GM19463 (cell line): ENCODE measurements around the gene NAA25.
"Not testable (repeated sequence)": the region's sequence is repeated elsewhere in the genome, so short reads cannot be mapped to it uniquely, and the experiment has no call there.

Source experiments
- ATAC-seq: cut with Tn5 transposase; IDR thresholded peaks from one replicate; pipeline ENCODE4 v1.9.1; 2021; ENCODE audit warnings: mild to moderate bottlenecking, moderate library complexity; ENCODE audit not compliant: unreplicated experiment

Gene NAA25

DNA sequence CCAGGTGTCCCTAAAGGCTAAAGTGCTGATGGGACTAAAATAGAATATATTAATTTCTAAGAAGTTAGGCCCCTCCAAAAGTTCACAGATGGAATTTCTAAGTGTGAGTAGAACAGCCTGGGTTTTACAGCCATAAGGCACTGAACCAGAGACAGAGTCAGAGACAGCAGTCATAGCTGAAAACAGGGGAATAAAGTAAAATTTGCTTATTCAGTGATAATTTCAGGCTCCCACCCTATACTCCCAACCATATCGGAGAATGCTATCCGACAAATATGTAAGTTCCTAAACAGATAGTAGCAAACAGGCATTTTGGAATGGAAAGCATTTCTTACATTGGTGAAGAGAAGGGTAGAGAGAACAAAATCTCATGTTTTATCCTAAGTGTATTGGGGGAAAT lies 45.3 kb downstream of the NAA25 start:
- ATAC-seq: no peak

DNA sequence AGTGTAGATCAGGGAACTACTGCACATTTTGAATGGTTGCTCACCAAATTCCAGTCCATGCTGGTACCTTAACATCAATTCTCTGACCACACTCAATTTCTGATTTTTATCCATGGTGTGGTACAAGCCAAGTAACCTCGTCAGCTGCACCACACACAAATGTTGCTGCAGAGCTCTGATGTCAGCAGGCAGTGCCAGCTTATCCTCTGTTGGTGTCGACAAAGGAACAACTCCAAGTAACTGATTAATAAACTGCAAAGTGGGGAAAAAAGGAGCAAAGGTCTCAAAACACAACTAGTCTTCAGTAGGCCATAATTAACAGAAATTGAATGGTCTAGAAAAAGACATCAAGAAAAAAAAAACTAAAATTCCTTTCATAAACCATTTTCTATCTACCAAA lies 47.4 kb downstream of the NAA25 start:
- ATAC-seq: no peak

DNA sequence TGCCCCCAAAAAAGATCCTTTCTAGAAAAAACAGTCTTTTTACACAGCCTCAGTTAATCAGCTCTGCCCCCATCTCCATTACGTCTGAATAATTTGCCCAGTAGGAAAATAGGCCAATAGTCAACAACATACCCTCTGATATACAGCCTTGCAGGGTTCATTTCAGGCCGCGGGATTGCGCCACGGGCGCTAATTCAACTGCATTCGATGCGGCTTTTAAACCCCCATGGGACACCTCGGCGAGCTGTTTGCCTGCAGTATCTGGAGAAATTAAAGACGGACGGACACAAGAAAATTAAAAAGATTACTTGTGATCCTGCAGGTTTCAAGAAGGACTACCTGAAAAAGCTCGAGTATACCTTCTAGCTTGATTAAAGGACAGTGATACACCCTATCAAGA lies 59.2 kb downstream of the NAA25 start:
- no peak for ATAC-seq

DNA sequence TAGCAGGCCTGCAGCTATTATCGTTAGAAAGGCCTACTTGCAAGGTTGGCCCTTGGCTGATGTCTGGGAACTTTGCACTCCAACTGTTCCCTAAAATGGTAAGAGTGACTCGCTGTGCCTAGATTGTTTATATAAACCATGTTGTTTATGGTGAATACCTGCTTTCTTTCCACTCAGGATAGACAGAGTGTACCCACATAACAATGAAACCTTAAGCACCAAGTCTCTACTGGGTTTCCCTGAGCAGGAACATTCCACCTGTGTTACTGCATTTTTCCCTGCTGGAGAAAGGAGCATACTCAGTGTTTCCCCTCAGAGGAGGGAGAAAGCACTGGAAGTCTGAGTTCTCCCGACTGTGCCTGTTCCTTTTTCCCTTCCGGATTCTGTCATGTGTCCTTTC lies 62.6 kb downstream of the NAA25 start:
- ATAC-seq: no peak

DNA sequence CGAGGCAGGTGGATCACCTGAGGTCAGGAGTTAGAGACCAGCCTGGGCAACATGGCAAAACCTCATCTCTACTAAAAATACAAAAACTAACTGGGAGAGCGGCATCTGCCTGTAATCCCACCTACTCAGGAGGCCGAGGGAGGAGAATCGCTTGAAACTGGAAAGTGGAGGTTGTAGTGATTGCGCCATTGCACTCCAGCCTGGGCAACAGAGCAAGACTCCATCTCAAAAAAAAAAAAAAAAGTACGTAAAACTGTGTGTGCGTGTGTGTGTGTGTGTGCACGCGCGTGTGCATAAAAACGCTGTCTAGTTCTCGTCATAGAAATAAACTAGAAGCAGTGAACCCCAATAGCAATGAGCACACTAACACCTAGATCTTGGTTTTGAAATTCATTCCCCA lies 72.0 kb downstream of the NAA25 start:
- not testable (repeated sequence) for ATAC-seq

DNA sequence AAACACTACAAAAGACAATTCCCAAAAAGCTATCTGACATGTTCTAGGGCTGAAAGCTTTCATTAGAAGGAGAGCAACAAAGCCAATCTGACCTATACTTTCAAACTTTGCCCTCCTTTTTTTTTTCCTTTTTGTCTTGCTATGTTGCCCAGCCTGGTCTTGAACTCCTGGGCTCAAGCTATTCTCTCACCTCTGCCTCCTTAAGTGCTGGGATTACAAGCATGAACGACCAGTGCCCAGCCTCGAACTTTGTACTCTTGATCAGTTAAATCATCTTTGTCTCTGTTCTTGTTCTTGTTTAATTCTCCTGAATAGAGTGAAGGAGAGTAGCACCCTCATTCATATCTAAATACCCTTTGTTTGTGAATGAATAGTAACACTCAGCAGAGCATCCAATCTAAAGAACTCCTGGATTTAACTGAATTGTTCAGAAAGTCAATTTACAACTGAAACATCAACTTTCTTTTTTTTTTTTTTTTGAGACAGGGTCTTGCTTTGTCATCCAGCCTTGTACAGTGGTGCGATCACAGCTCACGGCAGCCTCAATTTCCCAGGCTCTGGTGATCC lies 73.3 kb downstream of the NAA25 start:
- ATAC-seq: no peak

DNA sequence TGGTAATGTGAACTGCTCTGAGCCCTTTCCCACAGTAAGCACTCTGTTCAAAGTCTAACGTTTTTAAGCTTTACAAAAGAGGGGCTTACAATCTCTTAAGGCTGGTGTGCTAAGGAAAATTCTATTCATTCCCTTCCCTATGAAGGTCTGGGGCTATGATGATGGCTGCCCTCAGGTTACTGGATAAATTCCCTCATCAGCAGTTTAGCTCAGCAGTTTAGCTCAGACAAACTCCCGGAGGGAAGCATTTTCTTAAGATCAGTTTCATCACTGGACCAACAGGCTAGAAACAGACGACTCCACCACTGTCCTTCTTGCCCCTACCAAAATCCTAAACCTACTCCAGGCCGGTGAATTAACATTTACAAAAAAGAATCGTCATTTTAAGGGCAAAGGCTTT lies 76.3 kb downstream of the NAA25 start:
- ATAC-seq: no peak

DNA sequence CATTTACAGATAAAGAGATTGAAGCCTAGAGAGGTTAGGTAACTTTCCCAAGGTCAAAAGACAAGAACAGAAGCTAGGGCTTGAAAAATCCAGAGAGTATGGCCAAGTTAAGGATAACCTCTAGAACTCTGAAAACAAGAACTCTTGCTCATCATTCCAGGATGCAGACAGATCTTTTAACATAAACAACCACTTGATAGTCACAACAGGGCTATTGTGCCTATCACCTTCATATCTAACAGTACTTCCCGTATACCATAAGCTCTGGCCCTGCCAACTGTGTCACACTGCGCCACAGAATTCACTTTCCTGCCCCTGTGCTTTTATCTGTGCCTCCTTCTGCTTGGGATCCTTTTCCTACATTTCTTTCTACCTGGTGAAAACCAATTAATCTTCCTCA lies 77.1 kb downstream of the NAA25 start:
- ATAC-seq: no peak

DNA sequence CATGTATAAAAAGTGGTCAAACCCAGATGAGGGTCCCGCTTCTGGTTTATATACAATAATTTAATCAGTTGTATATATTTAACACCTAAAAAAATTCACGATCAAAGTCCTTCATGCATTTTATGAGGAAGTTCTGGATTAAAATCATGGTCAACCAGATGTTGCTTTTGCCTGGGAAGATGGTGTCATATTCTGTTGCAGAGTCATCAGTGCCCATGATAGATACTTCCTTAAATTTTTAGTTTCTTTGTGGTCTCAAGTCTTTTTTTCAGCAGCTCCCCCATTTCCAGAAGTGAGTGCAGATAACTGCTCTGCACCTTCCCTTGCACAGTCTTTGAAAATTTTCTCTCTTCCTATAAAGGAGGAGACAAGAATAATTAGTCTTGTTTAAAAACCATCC lies 79.3 kb downstream of the NAA25 start:
- ATAC-seq: no peak

DNA sequence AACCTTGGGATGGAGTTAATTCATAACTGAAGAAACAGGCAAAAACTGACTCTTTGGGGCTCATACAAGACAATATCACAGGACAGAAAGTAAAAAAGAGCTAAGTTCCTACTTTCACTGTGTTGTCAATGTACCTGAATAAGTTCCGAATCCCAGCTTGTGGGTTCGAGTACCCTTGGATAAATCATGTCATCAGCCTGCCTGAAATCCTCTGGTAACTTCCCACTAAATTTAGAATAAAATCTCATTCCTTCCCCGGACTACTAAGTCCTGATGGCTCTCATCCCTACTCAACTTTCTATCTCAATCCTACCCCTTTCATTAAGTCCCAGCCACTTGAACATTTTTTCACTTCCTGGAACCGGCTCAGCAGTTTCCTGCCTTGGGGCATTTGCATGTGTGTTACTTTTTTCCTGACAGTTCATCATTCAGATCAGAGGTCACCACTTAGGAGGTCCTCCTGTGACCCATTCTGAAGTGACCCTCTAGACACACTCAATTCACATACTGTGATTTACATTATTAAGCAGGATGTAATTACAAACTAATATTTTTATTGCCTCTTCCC lies 82.7 kb downstream of the NAA25 start:
- ATAC-seq: no peak

DNA sequence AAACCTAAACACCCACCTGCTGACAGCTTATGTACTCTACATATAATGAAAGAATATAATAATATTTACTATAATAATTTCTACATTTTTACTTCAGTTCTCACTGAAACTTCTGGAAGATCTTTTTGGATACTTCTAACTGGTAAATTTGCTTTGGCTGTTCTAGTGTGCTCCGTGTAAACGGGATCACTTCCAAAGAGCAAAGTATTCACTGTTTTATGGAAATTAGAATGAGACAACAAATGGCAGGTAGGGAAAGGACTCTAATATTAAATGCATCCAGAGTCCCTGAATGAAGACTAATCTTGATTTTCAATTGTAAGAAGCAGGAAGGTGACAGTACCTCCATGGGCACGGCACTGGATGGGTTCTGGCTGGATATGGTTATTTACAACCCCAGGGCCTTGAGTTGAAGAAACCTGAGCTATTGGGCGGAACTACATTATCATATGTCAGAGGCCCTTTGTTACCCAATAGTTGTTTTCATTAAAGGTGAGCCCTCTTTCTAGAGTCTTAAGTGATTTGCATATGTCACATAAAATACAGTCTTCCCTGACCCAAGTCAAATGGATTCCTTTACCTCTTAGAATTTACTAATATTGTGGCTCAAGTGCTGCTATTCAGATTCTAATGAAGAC lies 84.7 kb downstream of the NAA25 start:
- no peak for ATAC-seq

DNA sequence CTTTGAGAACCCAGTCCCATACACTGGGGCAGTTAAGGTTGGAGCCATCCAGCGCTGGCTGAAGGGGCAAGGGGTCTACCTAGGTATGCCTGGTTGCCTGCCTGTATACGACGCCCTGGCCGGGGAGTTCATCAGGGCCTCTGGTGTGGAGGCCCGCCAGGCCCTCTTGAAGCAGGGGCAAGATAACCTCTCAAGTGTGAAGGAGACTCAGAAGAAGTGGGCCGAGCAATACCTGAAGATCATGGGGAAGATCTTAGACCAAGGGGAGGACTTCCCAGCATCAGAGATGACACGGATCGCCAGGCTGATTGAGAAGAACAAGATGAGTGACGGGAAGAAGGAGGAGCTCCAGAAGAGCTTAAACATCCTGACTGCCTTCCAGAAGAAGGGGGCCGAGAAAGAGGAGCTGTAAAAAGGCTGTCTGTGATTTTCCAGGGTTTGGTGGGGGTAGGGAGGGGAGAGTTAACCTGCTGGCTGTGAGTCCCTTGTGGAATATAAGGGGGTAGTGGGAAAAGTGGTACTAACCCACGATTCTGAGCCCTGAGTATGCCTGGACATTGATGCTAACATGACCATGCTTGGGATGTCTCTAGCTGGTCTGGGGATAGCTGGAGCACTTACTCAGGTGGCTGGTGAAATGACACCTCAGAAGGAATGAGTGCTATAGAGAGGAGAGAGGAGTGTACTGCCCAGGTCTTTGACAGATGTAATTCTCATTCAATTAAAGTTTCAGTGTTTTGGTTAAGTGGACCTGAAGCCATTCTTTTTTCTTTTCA lies 86.2 kb downstream of the NAA25 start:
- ATAC-seq: no peak

DNA sequence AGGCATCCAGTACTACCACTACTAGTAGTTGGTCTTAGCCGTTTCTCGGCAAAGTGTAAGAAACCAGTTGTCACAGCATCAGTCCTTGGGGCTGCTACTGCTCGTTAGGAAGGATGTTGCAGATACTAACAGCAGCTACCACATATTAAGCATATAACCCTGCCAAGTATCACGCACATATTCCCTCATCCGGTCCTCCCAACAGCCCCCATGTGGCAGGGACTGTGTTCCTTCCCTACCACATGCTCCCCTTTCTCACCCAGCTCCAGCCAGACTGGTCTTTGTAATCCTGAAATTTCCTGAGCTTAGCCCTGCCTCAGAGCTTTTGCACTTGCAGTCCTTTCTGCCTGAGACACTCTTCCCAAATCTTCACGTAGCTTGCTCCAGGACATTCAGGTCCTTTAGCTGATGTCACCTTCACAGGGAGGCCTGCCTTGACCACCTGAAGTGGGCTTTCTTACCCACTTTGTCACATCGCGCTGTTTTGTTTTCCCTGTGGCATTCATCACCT lies 87.6 kb downstream of the NAA25 start:
- ATAC-seq: no peak

DNA sequence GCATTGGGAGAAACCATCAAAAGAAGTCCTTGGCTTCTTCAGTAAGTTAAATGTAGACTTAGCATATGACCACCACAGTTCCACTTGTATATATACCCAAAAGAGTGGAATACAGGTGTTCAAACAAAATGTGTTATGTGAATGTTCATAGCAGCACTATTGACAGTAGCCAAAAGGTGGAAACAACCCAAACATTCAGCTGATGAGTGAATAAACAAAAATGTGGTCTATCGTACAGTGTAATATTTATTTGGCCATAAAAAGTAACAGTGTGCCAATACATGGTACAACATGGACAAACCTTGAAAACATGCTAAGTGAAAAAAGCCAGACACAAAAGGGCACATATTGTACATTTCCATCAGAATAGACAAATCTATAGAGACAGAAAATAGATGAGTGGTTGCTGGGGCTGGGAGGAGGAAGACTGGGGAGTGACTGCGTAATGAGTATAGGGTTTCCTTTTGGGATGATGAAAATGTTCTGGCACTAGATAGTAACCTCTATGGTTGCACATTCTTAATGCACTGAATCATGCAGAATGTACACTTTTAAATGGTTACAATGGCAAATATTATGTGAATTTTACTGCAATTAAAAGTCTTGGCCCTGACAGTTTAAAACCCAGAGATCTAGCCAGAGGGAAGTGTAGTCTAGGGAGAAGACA lies 89.9 kb downstream of the NAA25 start:
- no peak for ATAC-seq

DNA sequence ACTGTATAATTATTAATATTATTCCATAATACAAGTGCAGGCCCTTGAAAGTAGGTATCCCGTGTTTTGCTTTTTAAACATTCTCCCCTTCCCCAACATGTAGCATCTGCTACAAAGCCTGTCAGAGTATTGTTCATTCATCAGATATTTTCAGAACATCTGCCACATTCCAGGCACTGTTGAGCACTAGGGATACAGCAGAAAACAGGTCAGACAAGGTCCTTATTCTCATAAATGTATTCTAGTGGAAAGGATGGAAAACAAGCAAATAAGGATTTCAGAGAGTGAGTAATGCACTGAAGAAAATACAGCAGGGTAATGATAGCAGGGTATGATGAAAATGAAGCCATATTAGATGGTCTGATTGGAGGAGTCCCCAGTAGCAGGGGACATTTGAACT lies 91.5 kb downstream of the NAA25 start:
- ATAC-seq: no peak

DNA sequence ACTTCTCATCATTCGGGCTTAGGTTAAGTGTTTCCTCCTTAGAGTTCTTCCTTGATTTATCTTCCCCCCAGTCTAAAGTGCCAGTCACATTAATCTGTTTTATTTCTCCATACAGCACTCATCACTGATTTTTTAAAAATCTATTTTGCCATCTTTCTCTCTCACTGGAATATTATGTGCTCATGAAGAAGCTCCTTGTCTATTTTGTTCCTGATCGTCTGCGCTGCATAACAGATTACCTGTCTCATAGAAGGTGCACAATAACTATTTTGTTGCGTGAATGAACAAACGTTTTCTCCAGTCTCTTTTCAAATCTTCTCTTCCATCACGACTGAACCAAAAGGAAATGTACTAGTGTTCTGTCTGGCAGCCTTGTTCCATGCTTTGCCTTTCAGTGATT lies 92.6 kb downstream of the NAA25 start:
- ATAC-seq: no peak

DNA sequence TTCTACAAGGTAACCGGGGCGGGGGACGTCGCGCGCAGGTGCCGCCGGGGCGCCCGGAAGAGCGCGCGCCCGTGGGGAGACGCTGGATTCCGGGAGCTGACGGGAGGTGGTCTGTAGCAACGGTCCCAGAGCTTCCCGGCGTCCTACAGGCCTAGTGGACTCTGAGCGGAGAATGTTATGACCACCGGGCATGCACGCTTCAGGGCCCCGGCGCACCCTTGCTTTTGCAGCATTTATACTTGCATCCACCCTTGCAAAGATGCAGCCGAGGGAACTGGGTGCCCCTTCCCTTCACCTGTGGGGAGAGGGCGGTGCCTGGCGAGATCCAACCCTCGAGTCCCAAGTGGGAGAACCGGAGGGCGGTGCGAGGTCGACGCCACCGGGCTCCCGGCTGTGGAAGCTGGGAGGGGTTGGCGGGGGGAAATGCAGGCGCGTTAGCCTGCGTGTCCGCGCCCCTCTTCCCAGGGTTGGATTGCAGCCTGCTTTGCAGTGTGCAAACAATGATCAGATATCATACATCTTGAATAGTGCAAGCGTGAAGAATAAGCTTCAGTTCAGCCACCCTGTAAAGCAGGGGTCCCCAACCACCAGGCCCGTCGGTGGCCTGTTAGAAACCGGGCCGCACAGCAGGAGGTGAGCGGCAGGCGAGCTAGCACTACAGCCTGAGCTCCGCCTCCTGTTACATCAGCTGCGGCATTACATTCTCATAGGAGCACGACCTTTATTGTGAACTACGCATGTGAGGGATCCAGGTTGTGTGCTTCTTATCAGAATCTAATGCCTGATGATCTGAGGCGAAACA lies 94.8 kb downstream of the NAA25 start:
- ATAC-seq: peak; percentile 7

DNA sequence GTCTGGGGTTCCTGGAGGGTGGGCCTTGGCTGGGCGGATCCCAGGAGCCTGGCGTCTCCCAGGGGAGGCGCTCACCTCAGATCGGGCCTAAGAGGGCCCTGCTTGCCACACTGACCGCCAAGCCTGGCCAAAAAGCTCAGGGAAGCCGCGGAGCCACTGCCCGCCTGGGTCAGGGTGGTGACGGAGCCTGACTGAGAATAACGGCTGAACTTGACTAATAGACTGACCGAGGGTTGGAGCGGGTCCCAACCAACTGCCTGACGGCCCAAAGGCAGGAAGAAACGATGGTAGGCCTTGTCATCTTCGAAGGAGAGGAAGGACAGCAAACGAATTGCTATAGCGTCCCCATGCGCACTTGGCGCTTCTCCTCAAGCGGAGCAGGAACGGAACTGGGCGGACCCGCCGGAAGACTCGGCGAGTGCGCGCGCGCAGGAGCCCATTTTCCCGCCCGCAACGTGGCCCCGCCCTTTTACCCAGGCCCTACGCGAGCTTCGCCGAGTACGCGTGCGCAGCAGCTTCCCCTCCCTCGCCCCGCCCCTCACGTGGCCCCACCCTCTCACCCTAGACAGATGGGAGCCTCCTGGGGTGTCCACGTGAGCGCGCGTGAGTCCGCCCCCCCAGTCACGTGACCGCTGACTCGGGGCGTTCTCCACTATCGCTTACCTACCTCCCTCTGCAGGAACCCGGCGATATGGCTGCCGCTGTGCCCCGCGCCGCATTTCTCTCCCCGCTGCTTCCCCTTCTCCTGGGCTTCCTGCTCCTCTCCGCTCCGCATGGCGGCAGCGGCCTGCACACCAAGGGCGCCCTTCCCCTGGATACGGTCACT lies 95.6 kb downstream of the NAA25 start, which contains the start of the genes ERP29 and TMEM116:
Gene ERP29 (plus strand): TSS at position 652 of the 826 bp plus-strand sequence. CDS start 40 bp downstream, at position 692.
Gene TMEM116 (minus strand): TSS at position 391 of the 826 bp plus-strand sequence. CDS start 7,895 bp downstream, outside the sequence.
- ATAC-seq: peak; percentile 61

DNA sequence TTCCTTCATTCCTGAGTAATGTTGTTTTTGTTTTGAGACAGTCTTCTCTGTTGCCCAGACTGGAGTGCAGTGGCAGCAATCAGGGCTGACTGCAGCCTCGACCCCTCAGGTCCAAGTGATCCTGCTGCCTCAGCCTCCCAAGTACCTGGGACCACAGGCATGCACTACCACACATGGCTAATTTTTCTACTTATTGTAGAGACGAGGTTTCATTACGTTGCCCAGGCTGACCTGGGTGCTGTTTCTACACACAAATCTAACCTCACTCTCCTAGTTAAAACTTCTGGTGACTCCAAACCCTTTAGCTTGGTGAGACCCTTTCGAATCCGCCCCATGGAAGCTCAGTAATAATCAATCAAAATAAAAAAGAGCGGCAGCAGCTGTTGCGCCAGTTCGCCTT lies 96.9 kb downstream of the NAA25 start:
- ATAC-seq: no peak
